Thyroid gland (tissue), 4 donors: Measurements from ENCODE around the gene ZDBF2.

Experiments used
- CTCF ChIP-seq, 6 experiments: fragments of 200-600 bp in 3 of 6; fragments of 450-650 bp in 3 of 6; sonication (generic) in 3 of 6; IDR thresholded peaks; one replicate each; pipeline ENCODE4 v1.5.1; 2016 to 2019; ENCODE audit warnings: antibody characterized with exemption in 6 of 6, mild to moderate bottlenecking in 2 of 6, inconsistent platforms in 1 of 6, moderate library complexity in 1 of 6
- POLR2A ChIP-seq, 2 donors: fragments of 450-650 bp; IDR thresholded peaks; one replicate each; pipeline ENCODE4 v1.6.1; 2017; ENCODE audit warnings: antibody characterized with exemption in 2 of 2, mild to moderate bottlenecking in 2 of 2, moderate library complexity in 1 of 2

- no peak for TF ChIP-seq CTCF (IDR thresholded peaks at IDR 0.05)
- no peak for TF ChIP-seq POLR2A (IDR thresholded peaks at IDR 0.05)
Observed at GRCh38 chr2:206343144-206343543, 68.7 kb downstream of the ZDBF2 start.
